ENCODE measurements around the gene STPG1.

GRCh38 chr1:24319312-24319863, 94.2 kb downstream of the STPG1 start, which contains the start of gene GRHL3:
- TF ChIP-seq ID3 (CRISPR knock-in tag; IDR thresholded peaks at IDR 0.05) (no peak), ID3 (tag; IDR thresholded peaks at IDR 0.05) (no peak), POLR2A (conservative IDR thresholded peaks at IDR 0.05) (no peak), ZFP36 (IDR thresholded peaks at IDR 0.05; ENCODE audit: low read depth, low read length, partially characterized antibody) (no peak)
